ENCODE results near the gene BEGAIN. TPM values are rescaled to one million over a fixed set of nuclear protein-coding genes. Genes with fewer than 3 reads are reported as not detected.

The BEGAIN gene
- polyA plus RNA-seq, 1 donor from 2014 or later, result 10.9 TPM

DNA sequence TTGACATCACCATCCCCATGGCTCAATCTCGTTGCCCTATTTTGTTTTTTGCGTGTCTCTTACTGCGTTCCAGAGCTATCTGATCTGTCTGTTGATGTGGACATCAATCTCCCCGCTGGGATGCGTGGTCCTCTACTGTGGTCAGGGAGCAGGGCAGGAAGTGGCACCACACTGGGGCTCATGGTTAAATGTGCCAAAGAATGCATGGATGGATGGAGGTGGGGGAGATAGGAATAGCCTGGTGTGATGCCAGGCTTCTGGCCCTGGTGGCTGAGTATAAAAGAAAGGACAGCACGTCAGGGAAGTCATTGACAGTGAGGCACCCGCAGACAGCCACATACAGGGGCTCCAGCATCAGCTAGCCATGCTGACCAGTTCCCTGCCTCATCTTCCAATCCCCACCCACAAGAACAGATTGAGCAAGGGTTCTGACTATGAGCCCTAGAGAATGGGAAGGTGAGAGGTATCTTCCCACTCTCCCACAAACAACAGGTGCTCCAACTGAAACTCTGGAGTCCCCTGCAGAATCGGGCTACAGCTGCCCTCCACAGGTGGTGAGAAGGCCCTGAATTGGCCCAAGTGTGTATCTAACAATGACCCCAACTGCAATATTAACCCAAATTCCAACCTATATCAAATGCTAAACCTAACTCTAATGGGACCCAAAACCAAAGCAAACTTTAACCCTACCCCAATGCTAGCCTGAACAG is 2.7 kb upstream of the BEGAIN start:
- Histone ChIP-seq H3K27ac (ENCODE audit: low read length) (no peak overlapping the region), H3F3A (ENCODE audit: insufficient read depth, low read length, poor library complexity, severe bottlenecking) (no peaks in the 10 kb centered on the region), H3K9me2 (ENCODE audit: insufficient read depth, low read length) (no peaks in the 10 kb centered on the region), H3K4me2 (ENCODE audit: low read length) (no peak overlapping the region), H3K9ac (ENCODE audit: low read length) (no peak overlapping the region), H3K36me3 (ENCODE audit: insufficient read depth, low read length) (no peaks in the 10 kb centered on the region), H3K4me3 (ENCODE audit: low read length) (no peak overlapping the region), H3K79me2 (replicated peaks; ENCODE audit: insufficient read depth, low read length) (no peaks in the 10 kb centered on the region), H3K9me3 (ENCODE audit: low read length) (no peaks in the 10 kb centered on the region), H3K27me3 (ENCODE audit: insufficient read depth, low read depth, low read length) (no peaks in the 10 kb centered on the region), H2AFZ (ENCODE audit: low read depth, low read length) (no peak overlapping the region), H4K20me1 (ENCODE audit: insufficient read depth) (no peaks in the 10 kb centered on the region)
- no peak for TF ChIP-seq EP300 (conservative IDR thresholded peaks at IDR 0.05; ENCODE audit: poor library complexity, severe bottlenecking)
- TF ChIP-seq TAF1 (IDR thresholded peaks at IDR 0.05; ENCODE audit: low read depth), result no peak
- TF ChIP-seq, protein P1, sequence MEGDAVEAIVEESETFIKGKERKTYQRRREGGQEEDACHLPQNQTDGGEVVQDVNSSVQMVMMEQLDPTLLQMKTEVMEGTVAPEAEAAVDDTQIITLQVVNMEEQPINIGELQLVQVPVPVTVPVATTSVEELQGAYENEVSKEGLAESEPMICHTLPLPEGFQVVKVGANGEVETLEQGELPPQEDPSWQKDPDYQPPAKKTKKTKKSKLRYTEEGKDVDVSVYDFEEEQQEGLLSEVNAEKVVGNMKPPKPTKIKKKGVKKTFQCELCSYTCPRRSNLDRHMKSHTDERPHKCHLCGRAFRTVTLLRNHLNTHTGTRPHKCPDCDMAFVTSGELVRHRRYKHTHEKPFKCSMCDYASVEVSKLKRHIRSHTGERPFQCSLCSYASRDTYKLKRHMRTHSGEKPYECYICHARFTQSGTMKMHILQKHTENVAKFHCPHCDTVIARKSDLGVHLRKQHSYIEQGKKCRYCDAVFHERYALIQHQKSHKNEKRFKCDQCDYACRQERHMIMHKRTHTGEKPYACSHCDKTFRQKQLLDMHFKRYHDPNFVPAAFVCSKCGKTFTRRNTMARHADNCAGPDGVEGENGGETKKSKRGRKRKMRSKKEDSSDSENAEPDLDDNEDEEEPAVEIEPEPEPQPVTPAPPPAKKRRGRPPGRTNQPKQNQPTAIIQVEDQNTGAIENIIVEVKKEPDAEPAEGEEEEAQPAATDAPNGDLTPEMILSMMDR (IDR thresholded peaks at IDR 0.05; ENCODE audit: poor library complexity, severe bottlenecking), result no peak
- TF ChIP-seq SMC3 (conservative IDR thresholded peaks at IDR 0.05; ENCODE audit: poor library complexity), result no peak
- no peak for TF ChIP-seq EZH2 (IDR thresholded peaks at IDR 0.05; ENCODE audit: borderline replicate concordance, insufficient read depth, low read length, poor library complexity, severe bottlenecking)
- no peak for TF ChIP-seq POLR2AphosphoS5 (IDR thresholded peaks at IDR 0.05)
- TF ChIP-seq RAD21 (conservative IDR thresholded peaks at IDR 0.05), result no peak
- TF ChIP-seq MXI1 (conservative IDR thresholded peaks at IDR 0.05; ENCODE audit: poor library complexity, severe bottlenecking), result no peak
- TF ChIP-seq, protein P2, sequence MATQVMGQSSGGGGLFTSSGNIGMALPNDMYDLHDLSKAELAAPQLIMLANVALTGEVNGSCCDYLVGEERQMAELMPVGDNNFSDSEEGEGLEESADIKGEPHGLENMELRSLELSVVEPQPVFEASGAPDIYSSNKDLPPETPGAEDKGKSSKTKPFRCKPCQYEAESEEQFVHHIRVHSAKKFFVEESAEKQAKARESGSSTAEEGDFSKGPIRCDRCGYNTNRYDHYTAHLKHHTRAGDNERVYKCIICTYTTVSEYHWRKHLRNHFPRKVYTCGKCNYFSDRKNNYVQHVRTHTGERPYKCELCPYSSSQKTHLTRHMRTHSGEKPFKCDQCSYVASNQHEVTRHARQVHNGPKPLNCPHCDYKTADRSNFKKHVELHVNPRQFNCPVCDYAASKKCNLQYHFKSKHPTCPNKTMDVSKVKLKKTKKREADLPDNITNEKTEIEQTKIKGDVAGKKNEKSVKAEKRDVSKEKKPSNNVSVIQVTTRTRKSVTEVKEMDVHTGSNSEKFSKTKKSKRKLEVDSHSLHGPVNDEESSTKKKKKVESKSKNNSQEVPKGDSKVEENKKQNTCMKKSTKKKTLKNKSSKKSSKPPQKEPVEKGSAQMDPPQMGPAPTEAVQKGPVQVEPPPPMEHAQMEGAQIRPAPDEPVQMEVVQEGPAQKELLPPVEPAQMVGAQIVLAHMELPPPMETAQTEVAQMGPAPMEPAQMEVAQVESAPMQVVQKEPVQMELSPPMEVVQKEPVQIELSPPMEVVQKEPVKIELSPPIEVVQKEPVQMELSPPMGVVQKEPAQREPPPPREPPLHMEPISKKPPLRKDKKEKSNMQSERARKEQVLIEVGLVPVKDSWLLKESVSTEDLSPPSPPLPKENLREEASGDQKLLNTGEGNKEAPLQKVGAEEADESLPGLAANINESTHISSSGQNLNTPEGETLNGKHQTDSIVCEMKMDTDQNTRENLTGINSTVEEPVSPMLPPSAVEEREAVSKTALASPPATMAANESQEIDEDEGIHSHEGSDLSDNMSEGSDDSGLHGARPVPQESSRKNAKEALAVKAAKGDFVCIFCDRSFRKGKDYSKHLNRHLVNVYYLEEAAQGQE (IDR thresholded peaks at IDR 0.05; ENCODE audit: borderline replicate concordance), result no peak

DNA sequence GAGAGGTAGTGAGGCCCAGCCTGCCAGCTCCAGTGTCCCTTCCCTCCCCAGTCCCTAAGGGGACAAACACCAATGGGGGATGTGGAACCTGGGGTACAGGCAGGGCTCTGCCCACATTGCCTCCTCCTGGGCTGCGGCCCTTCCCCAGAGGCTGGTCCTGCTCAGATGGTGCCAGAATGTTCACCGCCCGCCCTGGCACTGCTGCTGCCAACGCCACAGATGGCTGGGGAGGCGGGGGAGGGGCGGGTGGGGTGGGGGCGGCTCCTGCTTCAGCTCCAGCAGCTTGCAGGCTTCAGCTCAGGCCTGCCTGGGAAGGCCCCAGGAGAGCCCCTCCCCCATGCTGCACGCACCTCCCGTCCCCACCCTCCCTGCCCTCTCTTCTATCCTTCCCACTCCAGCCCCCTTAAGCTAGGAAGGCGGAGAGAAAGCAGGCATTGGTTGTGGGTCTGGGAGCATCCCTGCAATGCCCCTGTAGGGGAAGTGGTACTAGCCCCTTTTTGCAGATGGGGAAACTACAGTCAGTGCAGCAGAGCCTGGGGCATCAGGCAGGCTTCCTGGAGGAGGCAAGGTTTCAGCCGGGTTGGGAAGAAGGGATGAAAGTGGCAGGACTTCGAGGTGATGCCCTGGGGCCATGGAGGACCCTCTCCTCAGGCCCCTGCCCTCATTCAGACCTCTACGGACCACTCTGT is 2.0 kb upstream of the BEGAIN start:
- no peaks in the 10 kb centered on the region for H3K9me2 ChIP-seq (ENCODE audit: insufficient read depth, low read length)
- no peaks in the 10 kb centered on the region for H3K79me2 ChIP-seq (replicated peaks; ENCODE audit: insufficient read depth, low read length)
- H3K36me3 ChIP-seq (ENCODE audit: insufficient read depth, low read length), result no peaks in the 10 kb centered on the region
- no peak overlapping the region for H3K27ac ChIP-seq (ENCODE audit: low read length)
- no peak overlapping the region for H3K4me3 ChIP-seq (ENCODE audit: low read length)
- no peaks in the 10 kb centered on the region for H4K20me1 ChIP-seq (ENCODE audit: insufficient read depth)
- H2AFZ ChIP-seq (ENCODE audit: low read depth, low read length), result no peak overlapping the region
- no peaks in the 10 kb centered on the region for H3K27me3 ChIP-seq (ENCODE audit: insufficient read depth, low read depth, low read length)
- H3K4me2 ChIP-seq (ENCODE audit: low read length), result no peak overlapping the region
- no peak overlapping the region for H3K9ac ChIP-seq (ENCODE audit: low read length)
- no peaks in the 10 kb centered on the region for H3K9me3 ChIP-seq (ENCODE audit: low read length)
- H3F3A ChIP-seq (ENCODE audit: insufficient read depth, low read length, poor library complexity, severe bottlenecking), result no peaks in the 10 kb centered on the region
- TF ChIP-seq SMC3 (conservative IDR thresholded peaks at IDR 0.05; ENCODE audit: poor library complexity) (no peak), POLR2AphosphoS5 (IDR thresholded peaks at IDR 0.05) (no peak), MXI1 (conservative IDR thresholded peaks at IDR 0.05; ENCODE audit: poor library complexity, severe bottlenecking) (no peak), TAF1 (IDR thresholded peaks at IDR 0.05; ENCODE audit: low read depth) (no peak), EP300 (conservative IDR thresholded peaks at IDR 0.05; ENCODE audit: poor library complexity, severe bottlenecking) (no peak)
